Endothelial cell of umbilical vein (primary cell): Measurements from ENCODE around the gene RMND5B.

Source experiments
- CTCF ChIP-seq, 2 donors: IDR thresholded peaks; 1 replicate in 1 of 2; 2 replicates in 1 of 2; pipeline ENCODE4 v1.5.1; 2011; ENCODE audit warnings: low read length in 2 of 2, mild to moderate bottlenecking in 2 of 2, moderate library complexity in 2 of 2, control low read depth in 1 of 2, inconsistent platforms in 1 of 2, low read depth in 1 of 2; ENCODE audit not compliant: insufficient read depth in 1 of 2; ENCODE audit errors: extremely low read depth in 1 of 2
- GATA2 ChIP-seq: IDR thresholded peaks from 2 replicates; pipeline ENCODE4 v1.7.0; 2011; ENCODE audit warnings: low read depth, mild to moderate bottlenecking, moderate library complexity, mixed read lengths, low read length; ENCODE audit not compliant: insufficient read length, insufficient read depth
- POLR2A ChIP-seq: IDR thresholded peaks from 2 replicates; pipeline ENCODE4 v1.6.1; 2012; ENCODE audit warnings: low read depth, mild to moderate bottlenecking, control low read depth, low read length
- TF ChIP-seq, protein P1 (sequence below): IDR thresholded peaks from 2 replicates; pipeline ENCODE4 v1.6.1; 2011; ENCODE audit not compliant: insufficient read depth, insufficient read length

DNA sequence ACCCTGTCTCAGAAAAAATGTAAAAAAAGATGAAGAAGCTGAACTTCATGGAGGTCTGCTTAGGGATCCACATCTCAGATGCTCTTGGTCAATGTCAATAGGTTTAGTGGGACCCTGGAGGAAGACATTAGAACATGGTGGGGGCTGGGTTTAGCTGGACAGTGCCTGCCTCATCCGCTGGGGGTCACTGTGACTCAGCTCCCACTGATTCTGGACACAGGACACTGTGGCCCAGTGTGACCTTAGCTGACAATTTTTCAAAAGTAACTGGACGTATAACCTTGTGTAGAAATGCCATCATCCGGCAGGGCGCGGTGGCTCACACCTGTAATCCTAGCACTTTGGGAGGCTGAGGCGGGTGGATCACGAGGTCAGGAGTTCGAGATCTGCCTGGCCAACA lies 66.2 kb downstream of the RMND5B start:
- TF ChIP-seq CTCF (IDR thresholded peaks at IDR 0.05; ENCODE audit: extremely low read depth in 1 of 2, insufficient read depth in 1 of 2, low read depth in 1 of 2, low read length in 2 of 2) (peak; percentile 33 to 56), POLR2A (no peak), GATA2 (no peak)
- TF ChIP-seq, protein P1, sequence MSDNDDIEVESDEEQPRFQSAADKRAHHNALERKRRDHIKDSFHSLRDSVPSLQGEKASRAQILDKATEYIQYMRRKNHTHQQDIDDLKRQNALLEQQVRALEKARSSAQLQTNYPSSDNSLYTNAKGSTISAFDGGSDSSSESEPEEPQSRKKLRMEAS, result no peak
